ENCODE measurements around the gene LAMA5. TPM values are rescaled to one million over a fixed set of nuclear protein-coding genes. Genes with fewer than 3 reads are reported as not detected.

Gene LAMA5
- total RNA-seq, 1 experiment from 2014 or later = 321 TPM

DNA sequence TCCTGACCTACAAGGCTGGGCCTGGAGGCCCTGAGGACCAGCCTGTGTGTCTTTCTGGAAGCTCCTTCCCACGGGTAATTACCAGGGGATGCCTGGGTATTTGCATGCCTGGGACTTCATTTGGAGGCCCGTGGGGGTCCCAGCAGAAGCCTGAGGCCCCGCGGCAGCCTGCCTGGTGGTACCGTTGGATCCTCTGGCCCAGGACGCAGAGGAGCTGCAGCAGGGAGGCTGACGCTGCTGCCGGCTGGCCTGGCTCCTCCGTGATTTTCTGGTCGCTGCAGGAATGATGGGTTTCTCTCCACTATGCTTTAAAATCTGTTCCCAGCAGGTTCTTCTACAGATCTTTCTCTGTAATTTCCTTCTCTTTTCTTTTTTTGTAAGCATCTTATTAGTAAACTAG, 33.4 kb upstream of the LAMA5 start:
- H3K27ac ChIP-seq (ENCODE audit: low read depth, low read length) = no peak overlapping the region
- CTCF ChIA-PET = interaction anchor here (1.0 kb wide), 1 partner anchor 10 kb away, joined by 3 read pairs; no protein-coding TSS in a partner anchor
- H3K36me3 ChIP-seq (ENCODE audit: control insufficient read depth in 1 of 2, insufficient read depth in 2 of 2, low read length in 2 of 2) = no peaks in the 10 kb centered on the region
- DNase-seq (ENCODE audit: low read depth, low spot score) (no peak), ATAC-seq (no peak)
- no peaks in the 10 kb centered on the region for H4K20me1 ChIP-seq (ENCODE audit: insufficient read depth)
- TF ChIP-seq, protein P1, sequence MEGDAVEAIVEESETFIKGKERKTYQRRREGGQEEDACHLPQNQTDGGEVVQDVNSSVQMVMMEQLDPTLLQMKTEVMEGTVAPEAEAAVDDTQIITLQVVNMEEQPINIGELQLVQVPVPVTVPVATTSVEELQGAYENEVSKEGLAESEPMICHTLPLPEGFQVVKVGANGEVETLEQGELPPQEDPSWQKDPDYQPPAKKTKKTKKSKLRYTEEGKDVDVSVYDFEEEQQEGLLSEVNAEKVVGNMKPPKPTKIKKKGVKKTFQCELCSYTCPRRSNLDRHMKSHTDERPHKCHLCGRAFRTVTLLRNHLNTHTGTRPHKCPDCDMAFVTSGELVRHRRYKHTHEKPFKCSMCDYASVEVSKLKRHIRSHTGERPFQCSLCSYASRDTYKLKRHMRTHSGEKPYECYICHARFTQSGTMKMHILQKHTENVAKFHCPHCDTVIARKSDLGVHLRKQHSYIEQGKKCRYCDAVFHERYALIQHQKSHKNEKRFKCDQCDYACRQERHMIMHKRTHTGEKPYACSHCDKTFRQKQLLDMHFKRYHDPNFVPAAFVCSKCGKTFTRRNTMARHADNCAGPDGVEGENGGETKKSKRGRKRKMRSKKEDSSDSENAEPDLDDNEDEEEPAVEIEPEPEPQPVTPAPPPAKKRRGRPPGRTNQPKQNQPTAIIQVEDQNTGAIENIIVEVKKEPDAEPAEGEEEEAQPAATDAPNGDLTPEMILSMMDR (IDR thresholded peaks at IDR 0.05 in 2 of 3, conservative IDR thresholded peaks at IDR 0.05 in 1 of 3; ENCODE audit: borderline replicate concordance in 1 of 3, insufficient read depth in 1 of 3, low read depth in 2 of 3, low read length in 2 of 3) = no peak
- TF ChIP-seq JUND (IDR thresholded peaks at IDR 0.05) = no peak
- TF ChIP-seq, protein P2, sequence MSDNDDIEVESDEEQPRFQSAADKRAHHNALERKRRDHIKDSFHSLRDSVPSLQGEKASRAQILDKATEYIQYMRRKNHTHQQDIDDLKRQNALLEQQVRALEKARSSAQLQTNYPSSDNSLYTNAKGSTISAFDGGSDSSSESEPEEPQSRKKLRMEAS (IDR thresholded peaks at IDR 0.05) = no peak
- TF ChIP-seq SIN3A (IDR thresholded peaks at IDR 0.05; ENCODE audit: low read depth) = no peak
- no peak for TF ChIP-seq TCF7L2 (IDR thresholded peaks at IDR 0.05; ENCODE audit: borderline replicate concordance, extremely low read depth, insufficient read depth, insufficient read length)
- TF ChIP-seq EZH2phosphoT487 (IDR thresholded peaks at IDR 0.05; ENCODE audit: borderline replicate concordance) = no peak
- TF ChIP-seq EGR1 (IDR thresholded peaks at IDR 0.05; ENCODE audit: low read depth) = no peak
- TF ChIP-seq POLR2AphosphoS5 (IDR thresholded peaks at IDR 0.05; ENCODE audit: low read depth, low read length) = no peak
- TF ChIP-seq CBX3 (IDR thresholded peaks at IDR 0.05; ENCODE audit: low read depth) = no peak
- TF ChIP-seq, protein P3, sequence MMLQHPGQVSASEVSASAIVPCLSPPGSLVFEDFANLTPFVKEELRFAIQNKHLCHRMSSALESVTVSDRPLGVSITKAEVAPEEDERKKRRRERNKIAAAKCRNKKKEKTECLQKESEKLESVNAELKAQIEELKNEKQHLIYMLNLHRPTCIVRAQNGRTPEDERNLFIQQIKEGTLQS (IDR thresholded peaks at IDR 0.05) = no peak
- TF ChIP-seq CEBPB (IDR thresholded peaks at IDR 0.05; ENCODE audit: low read depth) = no peak
- intact Hi-C loops (cut with micrococcal nuclease) = no loop called here
- H2AFZ ChIP-seq (ENCODE audit: low read depth, low read length, poor library complexity, severe bottlenecking) = no peak overlapping the region
- H3K9me3 ChIP-seq (ENCODE audit: control insufficient read depth in 1 of 2, insufficient read depth in 1 of 2, low read depth in 1 of 2, low read length in 2 of 2) = no peaks in the 10 kb centered on the region
- no peaks in the 10 kb centered on the region for H3K27me3 ChIP-seq (ENCODE audit: insufficient read depth, low read length)
- no TSS peak for BruUV-seq (replicated peaks)
- H3K79me2 ChIP-seq (ENCODE audit: insufficient read depth, low read length) = peaks cover 4% of the 10 kb centered on the region; the same call in 1 of the 2 replicates
- no peak overlapping the region for H3K9ac ChIP-seq (ENCODE audit: low read length)
- H3K4me2 ChIP-seq (ENCODE audit: low read length) = no peak overlapping the region
- RAD21 ChIA-PET (ENCODE audit: low non-redundant PET in 1 of 2, low total read pairs in 2 of 2, uncharacterized antibody in 2 of 2, unreplicated experiment in 2 of 2) = no interaction called here
- H3K4me3 ChIP-seq (replicated peaks in 1 of 2; ENCODE audit: low read depth in 1 of 2, low read length in 2 of 2) = no peak overlapping the region
- no peaks in the 10 kb centered on the region for H3K9me2 ChIP-seq (ENCODE audit: insufficient read depth)
- H3K4me1 ChIP-seq (ENCODE audit: control insufficient read depth in 1 of 2, insufficient read depth in 2 of 2, low read length in 2 of 2) = peaks cover 2 to 4% of the 10 kb centered on the region in 2 experiments; a peak in 3 of 4 replicates
- POLR2A ChIA-PET = no interaction called here
